Fibroblast of villous mesenchyme (primary cell): ENCODE results near the gene STXBP4. TPM values are rescaled to one million over a fixed set of nuclear protein-coding genes. Genes with fewer than 3 reads are reported as not detected.

ENCODE experiments used
- DNase-seq: peaks from one replicate; pipeline ENCODE4 v3.0.0-alpha.2; 2010; ENCODE audit warnings: low read depth
- H3K4me3 ChIP-seq: 2 replicates; pipeline ENCODE4 v1.5.1; 2011; ENCODE audit warnings: low read depth, mild to moderate bottlenecking, low read length
- CTCF ChIP-seq: IDR thresholded peaks from 2 replicates; pipeline ENCODE4 v1.5.1; 2012; ENCODE audit warnings: low read depth, mild to moderate bottlenecking, low read length; ENCODE audit not compliant: insufficient read depth
- small RNA-seq: library from RNA; depleted of rRNA; stranded (forward); fragments of <200 nt; gene quantifications from one replicate; pipeline ENCODE3, GENCODE V24; 2012
- total RNA-seq: library from RNA; depleted of rRNA; stranded (reverse); fragments of >200 nt; gene quantifications from 2 replicates; pipeline ENCODE4 v1.2.3, GENCODE V29; 2012

STXBP4 gene
- total RNA-seq, 1 donor: 16.8 TPM

- TF ChIP-seq CTCF: no peak
- DNase-seq: no peak
- no peak overlapping the region for H3K4me3 ChIP-seq
Measured at GRCh38 chr17:55216888-55217287, 248.3 kb downstream of the STXBP4 start.

GRCh38 chr17:55219459-55219858 is 250.9 kb downstream of the STXBP4 start:
- no peak for DNase-seq
- no peak for TF ChIP-seq CTCF
- no peak overlapping the region for H3K4me3 ChIP-seq

- no peak for TF ChIP-seq CTCF
- H3K4me3 ChIP-seq: no peak overlapping the region
- DNase-seq: no peak
Measured at GRCh38 chr17:55219934-55220333, 251.4 kb downstream of the STXBP4 start.

Small RNA genes lying within 50 kb of the gene (small RNA-seq; reads per million reads assigned to genes)
- not detected for gene AC007485.1

Other genes with a start within 250 kb of the STXBP4 start
- 16.1 and 24.2 TPM in 2 replicates for gene TOM1L1, start 67.9 kb upstream of the STXBP4 start, total RNA-seq
- 45.3 and 58.3 TPM in 2 replicates for gene COX11, start 111 bp upstream of the STXBP4 start, total RNA-seq